Ectodermal cell (in vitro differentiated cells): Measurements from ENCODE around the gene AASDH.

Experiments used
- H3K27ac ChIP-seq: 2 replicates; pipeline ENCODE4 v1.7.0; 2013; ENCODE audit warnings: mild to moderate bottlenecking, low read depth, low read length; ENCODE audit not compliant: insufficient read depth, poor library complexity, severe bottlenecking
- H3K27me3 ChIP-seq: 2 replicates; pipeline ENCODE4 v1.7.0; 2013; ENCODE audit warnings: mild to moderate bottlenecking, low read length; ENCODE audit not compliant: insufficient read depth, control insufficient read depth, poor library complexity, severe bottlenecking
- H3K36me3 ChIP-seq: one replicate; pipeline ENCODE4 v1.7.0; 2013; ENCODE audit warnings: low read length; ENCODE audit not compliant: control insufficient read depth, insufficient read depth
- H3K4me1 ChIP-seq: one replicate; pipeline ENCODE4 v1.7.0; 2013; ENCODE audit warnings: low read length; ENCODE audit not compliant: control insufficient read depth, insufficient read depth
- H3K4me3 ChIP-seq: 2 replicates; pipeline ENCODE4 v1.7.0; 2013; ENCODE audit warnings: low read depth, low read length, control low read depth; ENCODE audit not compliant: insufficient read depth
- H3K9me3 ChIP-seq: 2 replicates; pipeline ENCODE4 v1.7.0; 2013; ENCODE audit warnings: mild to moderate bottlenecking, low read length, moderate library complexity; ENCODE audit not compliant: control insufficient read depth
- WGBS, 2 experiments: methylation state at CpG; one replicate each; pipeline ENCODE4 v1.1.7; 2013; ENCODE audit warnings: missing lambda C conversion rate in 2 of 2; 5-methylcytosine and 5-hydroxymethylcytosine counted together

The AASDH gene

DNA sequence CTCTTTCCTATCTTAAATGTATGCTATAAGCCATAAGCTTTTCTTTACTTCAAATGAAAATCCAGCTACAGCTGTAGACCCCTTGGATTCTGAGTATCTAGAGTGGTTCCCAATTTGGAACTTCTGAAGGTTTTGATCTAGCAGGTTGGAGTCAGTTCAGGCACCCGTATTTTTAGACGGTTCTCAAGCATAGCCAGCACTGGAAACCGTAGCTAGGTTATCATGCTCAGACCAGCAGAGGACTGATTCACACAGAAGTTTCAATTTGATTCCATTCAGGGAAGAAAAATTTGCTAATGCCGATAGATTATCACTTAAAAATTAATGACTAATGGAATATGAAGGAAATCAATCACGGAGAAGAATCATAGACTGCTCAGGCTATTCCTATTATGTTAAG lies 36.9 kb upstream of the AASDH start:
- Histone ChIP-seq H3K9me3 (no peaks in the 10 kb centered on the region), H3K36me3 (peaks cover 6% of the 10 kb centered on the region), H3K4me3 (no peak overlapping the region), H3K27ac (no peak overlapping the region), H3K27me3 (no peaks in the 10 kb centered on the region), H3K4me1 (peaks cover 3% of the 10 kb centered on the region)
- WGBS, 2 experiments = 95 to 98% methylated on average over 5 of the region's 5 CpGs

DNA sequence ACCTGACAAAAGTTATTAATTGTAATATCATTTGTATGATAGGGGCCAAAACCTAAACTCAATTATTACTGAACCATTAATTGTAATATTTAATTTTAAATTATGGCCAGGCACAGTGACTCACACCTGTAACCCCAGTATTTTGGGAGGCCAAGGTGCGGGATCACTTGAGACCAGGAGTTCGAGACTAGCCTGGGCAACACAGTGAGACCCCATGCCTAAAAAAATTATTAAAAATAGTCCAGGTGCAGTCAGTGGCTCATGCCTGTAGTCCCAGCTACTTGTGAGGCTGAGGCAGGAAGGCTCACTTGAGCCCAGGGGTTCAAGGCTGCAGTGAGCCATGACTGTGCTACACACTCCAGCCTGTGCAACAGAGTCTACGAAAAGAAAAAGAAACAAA lies 30.1 kb upstream of the AASDH start:
- Histone ChIP-seq H3K4me3 (no peak overlapping the region), H3K27me3 (no peaks in the 10 kb centered on the region), H3K36me3 (peaks cover 6% of the 10 kb centered on the region), H3K9me3 (no peaks in the 10 kb centered on the region), H3K27ac (no peak overlapping the region), H3K4me1 (no peaks in the 10 kb centered on the region)
- WGBS, 2 experiments = 94 to 99% methylated on average over 3 of the region's 3 CpGs

DNA sequence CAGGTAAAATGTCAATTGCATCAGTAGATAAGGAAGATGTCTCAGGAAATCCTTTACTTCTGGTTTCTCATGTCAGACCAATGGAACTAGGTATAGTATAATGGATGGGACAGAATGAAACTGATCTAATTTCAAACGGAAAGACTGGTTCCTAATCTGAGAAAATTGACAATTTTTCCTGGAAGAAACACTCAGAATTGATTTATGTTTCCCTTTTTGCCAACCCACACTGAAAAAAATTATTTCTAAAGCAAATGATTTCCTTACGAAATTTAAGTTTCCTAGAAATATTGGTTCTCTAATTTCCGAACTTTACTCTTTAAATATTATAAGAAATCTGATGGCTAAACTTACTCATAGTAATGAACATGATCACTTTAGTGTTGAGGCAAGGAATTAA lies 29.1 kb upstream of the AASDH start:
- Histone ChIP-seq H3K9me3 (no peaks in the 10 kb centered on the region), H3K27me3 (no peaks in the 10 kb centered on the region), H3K27ac (no peak overlapping the region), H3K4me1 (peaks cover 6% of the 10 kb centered on the region), H3K36me3 (peaks cover 3% of the 10 kb centered on the region), H3K4me3 (no peak overlapping the region)
- WGBS, 2 experiments = 87 to 90% methylated on average over 2 of the region's 3 CpGs

DNA sequence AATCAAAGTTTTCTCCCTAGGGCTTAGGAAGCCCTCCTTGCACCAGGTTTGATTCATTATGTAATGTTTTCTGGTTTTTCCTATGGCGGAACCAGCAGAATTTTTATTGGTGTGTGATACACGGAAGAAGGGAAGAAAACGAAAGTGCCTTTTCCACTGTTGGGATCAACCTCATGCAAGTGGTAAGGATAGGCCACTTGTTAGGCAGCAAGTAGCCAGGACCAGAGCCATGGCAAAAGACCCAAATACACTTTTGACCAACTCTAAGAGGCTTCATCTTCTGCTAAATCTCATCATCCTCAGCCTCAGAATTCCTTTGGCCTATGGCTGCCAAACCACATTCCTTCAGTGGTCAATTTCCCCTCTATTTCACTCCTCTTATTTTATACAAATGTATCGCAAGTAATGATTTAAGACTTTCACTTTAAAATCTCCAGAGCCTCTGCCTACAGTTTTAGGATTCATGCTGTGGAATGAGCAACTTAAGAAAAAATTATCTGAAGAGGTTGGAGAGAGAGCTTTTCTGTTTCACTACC lies 26.9 kb upstream of the AASDH start:
- Histone ChIP-seq H3K36me3 (no peaks in the 10 kb centered on the region), H3K27ac (no peak overlapping the region), H3K27me3 (no peaks in the 10 kb centered on the region), H3K4me1 (peaks cover 9% of the 10 kb centered on the region), H3K4me3 (no peak overlapping the region), H3K9me3 (no peaks in the 10 kb centered on the region)
- 96 to 98% methylated on average over 4 of the region's 4 CpGs for WGBS, 2 experiments

DNA sequence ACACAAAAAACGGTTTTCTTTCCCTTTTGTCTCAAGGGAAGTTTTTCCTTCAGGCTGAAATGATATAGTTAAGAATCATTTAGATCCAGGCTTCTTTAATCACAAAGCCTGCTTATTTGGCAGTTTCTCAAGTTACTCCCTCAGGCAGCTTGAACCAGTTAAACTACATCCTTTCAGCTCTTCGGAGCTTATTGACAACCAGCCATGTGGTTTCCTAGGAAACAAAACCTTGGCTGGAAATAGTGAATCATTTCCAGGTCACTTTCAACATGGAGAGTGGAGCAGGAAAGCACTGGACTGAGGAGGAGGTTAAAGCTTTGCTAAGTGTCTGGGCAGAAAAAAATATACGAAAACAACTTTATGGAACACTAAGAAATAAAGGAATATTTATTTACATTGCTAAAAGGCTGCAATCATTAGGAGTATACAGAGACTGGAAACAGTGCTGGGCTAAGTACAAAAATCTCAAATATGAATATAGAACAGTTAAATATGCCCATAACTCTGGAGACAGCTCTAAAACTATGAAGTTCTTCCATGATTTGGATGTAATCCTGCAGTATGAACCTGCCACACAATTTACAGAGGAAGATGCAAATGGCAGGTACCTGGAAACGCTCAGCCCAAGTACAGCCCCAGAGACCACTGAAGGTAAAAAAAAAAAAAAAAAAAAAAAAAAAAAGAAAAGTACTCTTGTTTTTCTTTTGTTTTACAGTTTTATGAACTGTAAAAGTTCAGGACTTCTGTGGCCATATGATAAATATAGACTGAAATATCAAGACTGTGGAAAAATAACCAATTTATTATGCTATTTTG lies 23.2 kb upstream of the AASDH start:
- peaks cover 9% of the 10 kb centered on the region for H3K4me1 ChIP-seq
- H3K36me3 ChIP-seq = peaks cover 12% of the 10 kb centered on the region
- peak overlapping the region; percentile 96 for H3K27ac ChIP-seq
- H3K4me3 ChIP-seq = no peak overlapping the region
- H3K27me3 ChIP-seq = no peaks in the 10 kb centered on the region
- no peaks in the 10 kb centered on the region for H3K9me3 ChIP-seq
- 0 to 44% methylated on average over 1 to 4 of the region's 4 CpGs for WGBS, 2 experiments

DNA sequence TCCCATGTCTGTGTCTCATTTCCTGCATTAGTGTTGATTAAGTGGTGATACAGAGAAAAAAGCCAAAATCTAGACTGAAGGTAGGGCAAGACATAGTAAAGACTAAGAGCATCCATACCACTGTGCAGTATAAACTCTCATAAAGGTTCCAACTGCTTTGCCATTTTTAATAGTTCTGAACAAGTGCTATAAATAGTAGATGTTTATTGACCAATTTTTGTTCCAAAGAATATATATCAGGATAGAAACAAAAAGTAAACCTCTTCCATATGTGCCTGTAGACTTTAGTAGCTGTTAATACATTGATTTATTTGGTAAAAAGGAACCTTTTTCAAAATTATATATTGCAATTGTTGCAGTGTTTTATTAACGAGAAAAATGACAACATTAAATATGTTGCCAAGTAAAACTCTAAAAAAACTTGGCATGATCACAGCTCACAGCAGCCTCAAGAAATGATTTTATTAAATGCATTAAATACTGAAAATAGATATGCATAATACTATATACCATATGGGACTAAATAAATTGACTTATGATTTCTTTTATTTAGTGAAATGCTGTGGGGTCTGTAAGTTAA lies 22.3 kb upstream of the AASDH start:
- no CpG with 5 or more reads among the region's 1 CpG for WGBS, 2 experiments

DNA sequence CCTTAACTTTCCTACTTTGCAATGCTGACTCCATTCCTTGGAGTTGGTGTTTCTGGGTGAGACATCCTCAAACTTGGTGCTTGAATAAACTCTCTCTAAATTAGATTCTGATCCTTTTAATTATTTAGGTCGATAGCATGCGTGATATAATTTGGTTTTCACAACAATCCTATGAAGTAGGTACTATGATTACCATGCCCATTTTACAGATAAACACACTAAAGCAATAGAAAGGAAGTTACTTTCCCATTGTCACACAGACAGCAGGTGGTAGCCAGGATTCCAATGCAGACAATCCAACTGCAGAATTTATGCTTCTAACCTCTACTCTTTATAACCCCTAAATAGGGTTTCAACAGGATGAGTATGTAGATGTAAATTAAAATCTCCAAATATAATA lies 21.7 kb upstream of the AASDH start:
- peaks cover 19% of the 10 kb centered on the region for H3K36me3 ChIP-seq
- no peaks in the 10 kb centered on the region for H3K27me3 ChIP-seq
- no peak overlapping the region for H3K4me3 ChIP-seq
- no peaks in the 10 kb centered on the region for H3K9me3 ChIP-seq
- WGBS, 2 experiments = 96 to 100% methylated on average over 2 of the region's 2 CpGs
- H3K4me1 ChIP-seq = peaks cover 9% of the 10 kb centered on the region
- H3K27ac ChIP-seq = no peak overlapping the region

More for the DNA sequence above, 22.3 kb upstream of the AASDH start:
- H3K9me3 ChIP-seq = no peaks in the 10 kb centered on the region
- no peaks in the 10 kb centered on the region for H3K27me3 ChIP-seq
- peaks cover 19% of the 10 kb centered on the region for H3K36me3 ChIP-seq
- peaks cover 9% of the 10 kb centered on the region for H3K4me1 ChIP-seq
- H3K27ac ChIP-seq = peak overlapping the region; percentile 96
- no peak overlapping the region for H3K4me3 ChIP-seq

DNA sequence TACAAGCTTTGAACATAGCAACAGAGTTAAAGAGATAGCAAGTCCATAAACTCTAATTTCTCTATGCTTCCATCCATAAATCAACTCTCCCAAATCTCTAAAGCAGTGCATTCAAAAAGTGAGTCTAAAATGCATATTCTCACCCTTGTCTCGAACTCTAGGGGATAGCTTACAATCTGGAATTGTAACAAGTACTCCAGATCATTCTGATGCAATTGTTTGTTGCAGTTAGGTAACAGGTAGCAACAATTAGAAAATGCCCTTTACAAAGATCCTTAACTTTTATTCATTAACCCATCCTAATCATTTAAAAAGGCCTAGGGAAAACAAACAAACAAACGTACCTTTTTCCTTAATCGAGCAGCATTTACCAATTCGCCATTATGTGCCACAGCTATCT lies 18.9 kb upstream of the AASDH start:
- no peaks in the 10 kb centered on the region for H3K9me3 ChIP-seq
- H3K4me3 ChIP-seq = no peak overlapping the region
- no peak overlapping the region for H3K27ac ChIP-seq
- 95% methylated on average over 4 of the region's 4 CpGs for whole genome bisulfite sequencing, 2 experiments
- peaks cover 2% of the 10 kb centered on the region for H3K4me1 ChIP-seq
- no peaks in the 10 kb centered on the region for H3K27me3 ChIP-seq
- peaks cover 28% of the 10 kb centered on the region for H3K36me3 ChIP-seq

DNA sequence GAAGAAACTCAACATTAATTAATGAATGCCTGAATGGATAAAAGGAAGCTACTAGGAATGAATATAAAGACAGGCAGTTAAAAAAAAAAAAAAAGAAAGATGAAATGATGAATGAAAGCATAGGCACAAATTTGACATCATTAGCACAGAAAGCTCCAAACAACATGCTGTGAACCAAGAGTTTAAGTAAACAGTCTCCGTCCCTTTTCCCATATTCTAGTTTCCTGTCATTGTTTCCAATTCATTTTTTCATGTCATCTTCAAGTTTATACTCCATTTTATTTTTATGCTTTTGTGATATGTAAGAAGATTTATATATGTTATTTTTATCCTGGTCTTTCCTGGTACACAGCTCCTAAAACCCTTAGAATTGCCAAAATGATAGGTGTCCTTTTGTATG lies 17.7 kb upstream of the AASDH start:
- Histone ChIP-seq H3K9me3 (no peaks in the 10 kb centered on the region), H3K27me3 (no peaks in the 10 kb centered on the region), H3K36me3 (peaks cover 38% of the 10 kb centered on the region), H3K27ac (no peak overlapping the region), H3K4me3 (no peak overlapping the region), H3K4me1 (no peaks in the 10 kb centered on the region)
- WGBS, 2 experiments = 94% methylated on average over 1 of the region's 1 CpG

DNA sequence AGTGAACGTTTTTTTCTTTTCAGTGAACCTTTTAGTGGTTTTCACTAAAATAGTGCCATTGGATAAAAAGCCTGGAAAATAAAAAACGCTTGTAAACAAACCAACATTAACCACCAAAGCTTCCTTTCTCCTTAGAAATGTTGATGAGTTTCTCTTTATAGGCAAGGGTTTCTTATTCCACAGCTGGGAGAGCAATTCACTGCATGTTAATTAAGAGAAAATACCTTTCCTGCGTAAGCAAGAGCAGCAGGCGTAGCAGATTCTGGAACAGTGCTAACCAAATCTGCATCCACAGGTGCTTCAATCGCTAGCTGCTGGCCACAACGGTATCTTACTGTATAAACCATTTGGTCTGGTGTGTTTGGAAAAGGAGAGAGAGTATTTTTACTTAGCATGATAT lies 13.3 kb upstream of the AASDH start:
- Histone ChIP-seq H3K27ac (no peak overlapping the region), H3K27me3 (no peaks in the 10 kb centered on the region), H3K4me1 (no peaks in the 10 kb centered on the region), H3K4me3 (no peak overlapping the region), H3K9me3 (no peaks in the 10 kb centered on the region), H3K36me3 (peaks cover 39% of the 10 kb centered on the region)
- WGBS, 2 experiments = 88 to 90% methylated on average over 5 to 6 of the region's 6 CpGs
